Measurements from ENCODE around the gene RBM20.

Gene RBM20

DNA sequence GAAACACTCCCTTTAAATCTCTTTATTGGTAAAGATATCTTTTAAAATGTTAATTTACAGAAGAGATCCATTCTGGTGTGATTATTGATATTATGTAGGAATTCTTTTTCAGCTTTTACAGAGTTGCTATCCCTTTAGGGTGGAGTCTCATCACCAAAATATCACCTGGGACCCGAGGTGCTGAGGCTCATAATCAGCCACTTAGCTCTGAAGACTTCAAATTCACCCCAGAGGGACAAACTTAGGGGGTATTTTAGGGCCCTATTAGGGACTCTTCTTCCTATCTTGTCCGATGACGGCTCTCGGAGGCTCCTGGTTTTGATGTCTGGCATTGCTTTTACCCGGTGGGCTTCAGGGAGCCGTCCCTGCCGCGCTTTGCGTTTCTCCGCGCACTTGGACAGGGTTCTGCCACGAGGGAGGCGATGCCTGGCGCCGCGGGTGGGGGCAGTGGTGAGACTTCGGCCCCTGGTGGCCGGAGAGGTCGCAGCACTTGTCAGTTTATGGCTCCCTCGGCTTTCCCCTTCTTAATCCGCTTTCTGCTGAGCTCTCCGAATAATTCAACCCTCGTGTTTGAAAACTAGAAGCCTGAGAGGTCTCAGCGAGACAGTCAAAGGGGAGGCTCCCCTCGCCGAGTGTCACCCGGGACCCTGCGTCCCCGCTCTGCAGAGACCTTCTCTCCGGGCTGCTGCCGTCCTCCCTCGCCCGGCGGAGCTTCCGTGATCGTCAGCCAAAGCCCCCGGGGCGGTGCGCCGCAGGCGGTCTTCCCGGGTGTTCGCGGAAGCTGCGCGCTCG lies 27.8 kb downstream of the RBM20 start:
- Histone ChIP-seq H3K27me3 (no peaks in the 10 kb centered on the region), H3K4me2 (peak overlapping the region; percentile 76), H3K4me3 (peak overlapping the region; percentile 77), H3K9me3 (no peaks in the 10 kb centered on the region), H3K36me3 (no peaks in the 10 kb centered on the region), H3K9ac (peak overlapping the region; percentile 85), H4K20me1 (no peaks in the 10 kb centered on the region), H3K4me1 (peaks cover 10% of the 10 kb centered on the region), H3K27ac (peak overlapping the region; percentile 88)
- no peak for TF ChIP-seq Cebpa-rat (IDR thresholded peaks at IDR 0.05)

DNA sequence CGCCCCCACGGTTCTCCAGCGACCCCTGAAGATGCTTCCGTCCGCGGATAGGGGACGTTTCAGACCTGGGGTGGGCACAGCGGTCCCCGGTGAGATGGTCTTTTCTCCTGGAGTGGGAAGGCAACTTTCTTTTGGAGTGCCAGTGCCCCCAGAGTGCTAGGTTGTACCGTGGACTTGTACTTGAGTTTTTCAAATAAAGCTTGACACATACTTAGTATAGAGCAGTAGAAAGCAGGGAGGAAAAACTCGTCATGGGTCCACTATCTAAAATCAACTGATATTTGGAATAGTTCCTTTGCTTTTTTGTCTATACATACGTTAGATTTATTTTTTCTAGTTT lies 28.4 kb downstream of the RBM20 start:
- TF ChIP-seq Cebpa-rat (IDR thresholded peaks at IDR 0.05): no peak
- H3K9me3 ChIP-seq: no peaks in the 10 kb centered on the region
- peak overlapping the region; percentile 76 for H3K4me2 ChIP-seq
- peak overlapping the region; percentile 85 for H3K9ac ChIP-seq
- H3K27ac ChIP-seq: peak overlapping the region; percentile 88
- peaks cover 8% of the 10 kb centered on the region for H3K4me1 ChIP-seq
- H3K36me3 ChIP-seq: no peaks in the 10 kb centered on the region
- no peaks in the 10 kb centered on the region for H4K20me1 ChIP-seq
- H3K27me3 ChIP-seq: no peaks in the 10 kb centered on the region
- H3K4me3 ChIP-seq: peak overlapping the region; percentile 77

- H3K4me1 ChIP-seq: peaks cover 5% of the 10 kb centered on the region; the same call in 1 of the 2 replicates
- no peaks in the 10 kb centered on the region for H3K9me3 ChIP-seq
- H3K9ac ChIP-seq: no peak overlapping the region
- TF ChIP-seq Cebpa-rat (IDR thresholded peaks at IDR 0.05): no peak
- H3K4me3 ChIP-seq: no peak overlapping the region
- H3K4me2 ChIP-seq: no peak overlapping the region
- no peaks in the 10 kb centered on the region for H3K27me3 ChIP-seq
- no peak overlapping the region for H3K27ac ChIP-seq
- no peaks in the 10 kb centered on the region for H4K20me1 ChIP-seq
- no peaks in the 10 kb centered on the region for H3K36me3 ChIP-seq
Observed at GRCh38 chr10:110676016-110676415, 31.9 kb downstream of the RBM20 start.

DNA sequence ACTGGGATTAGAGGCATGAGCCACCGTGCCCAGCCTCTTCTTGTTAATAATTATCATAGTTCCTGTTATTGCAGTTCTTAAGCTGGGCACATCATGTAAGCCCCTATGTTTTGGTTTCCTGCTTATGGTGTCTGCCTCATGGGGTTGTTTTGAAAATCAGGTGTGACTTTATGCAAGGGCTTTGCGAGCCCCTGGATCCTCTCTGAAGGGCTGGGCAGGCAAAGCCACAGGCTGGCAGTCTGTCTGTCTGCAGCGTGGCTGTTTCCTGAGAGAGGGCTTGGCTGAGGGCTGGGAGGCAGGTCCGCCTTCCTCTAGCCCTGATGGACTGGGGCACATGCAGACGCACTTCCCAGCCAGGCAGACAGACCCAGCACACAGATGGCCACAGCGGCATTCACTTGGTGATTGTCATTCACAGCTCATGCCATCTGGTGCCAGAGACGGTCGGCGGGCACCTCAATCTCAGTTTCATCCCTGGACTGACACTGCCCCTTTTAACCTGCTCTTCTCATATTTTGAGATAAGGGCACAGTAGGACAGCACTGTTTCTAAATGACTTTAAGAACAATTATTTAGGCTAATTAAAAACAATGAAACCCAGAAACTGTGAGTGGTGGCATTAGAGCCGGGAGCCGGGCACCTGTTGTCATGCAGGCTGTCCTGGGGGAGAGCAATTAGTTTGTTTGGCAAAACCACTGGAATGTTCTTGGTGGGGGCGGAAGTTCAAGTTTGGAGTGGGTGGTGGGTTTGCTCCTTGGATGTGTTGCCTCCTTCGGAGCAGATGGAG lies 35.5 kb downstream of the RBM20 start:
- H3K9ac ChIP-seq: no peak overlapping the region
- no peak overlapping the region for H3K27ac ChIP-seq
- peaks cover 5% of the 10 kb centered on the region; the same call in 1 of the 2 replicates for H3K4me1 ChIP-seq
- H3K4me2 ChIP-seq: no peak overlapping the region
- H3K9me3 ChIP-seq: no peaks in the 10 kb centered on the region
- H3K36me3 ChIP-seq: no peaks in the 10 kb centered on the region
- no peaks in the 10 kb centered on the region for H3K27me3 ChIP-seq
- H3K4me3 ChIP-seq: no peak overlapping the region
- no peaks in the 10 kb centered on the region for H4K20me1 ChIP-seq
- TF ChIP-seq Cebpa-rat (IDR thresholded peaks at IDR 0.05): no peak

DNA sequence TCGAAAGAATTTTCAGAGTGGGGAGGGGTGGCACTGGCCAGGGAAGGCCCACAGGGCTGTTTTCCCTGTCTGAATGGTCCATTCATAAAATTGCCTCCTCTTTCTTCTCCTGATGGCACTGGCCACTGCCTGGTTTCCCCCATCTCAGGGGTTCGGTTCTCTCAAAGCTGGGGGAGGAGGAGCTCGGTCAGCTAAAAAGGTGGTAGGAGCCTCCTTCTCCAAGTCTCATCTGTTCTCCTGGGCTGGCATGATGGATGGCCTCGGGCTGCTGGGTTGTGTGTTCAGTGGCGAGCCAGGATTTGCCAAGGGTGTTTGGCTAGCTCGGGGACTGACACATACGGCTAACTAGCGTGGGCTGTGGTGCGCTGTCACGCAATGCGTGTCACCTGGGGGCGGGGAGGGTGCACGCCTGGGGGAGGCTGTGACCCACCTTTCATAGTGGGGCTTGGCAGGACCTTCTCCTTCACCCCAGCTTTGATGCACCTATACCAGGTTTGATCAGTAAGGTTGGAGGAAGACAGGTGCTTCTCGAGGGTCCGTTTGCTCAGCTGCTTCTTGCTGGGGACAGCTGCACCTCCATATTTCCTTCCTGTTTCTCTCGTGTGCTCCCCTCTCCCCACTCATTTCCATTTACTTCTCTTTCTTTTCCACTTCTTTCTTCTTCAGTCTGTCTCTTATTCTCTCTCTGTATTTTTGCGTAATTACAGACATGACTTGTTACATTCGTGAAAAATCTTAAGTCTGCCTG lies 36.3 kb downstream of the RBM20 start:
- Histone ChIP-seq H3K4me2 (no peak overlapping the region), H3K27me3 (no peaks in the 10 kb centered on the region), H3K4me1 (peaks cover 5% of the 10 kb centered on the region; the same call in 1 of the 2 replicates), H3K9ac (no peak overlapping the region), H4K20me1 (no peaks in the 10 kb centered on the region), H3K27ac (no peak overlapping the region), H3K36me3 (no peaks in the 10 kb centered on the region), H3K9me3 (no peaks in the 10 kb centered on the region), H3K4me3 (no peak overlapping the region)
- TF ChIP-seq Cebpa-rat (IDR thresholded peaks at IDR 0.05): no peak

- TF ChIP-seq Cebpa-rat (IDR thresholded peaks at IDR 0.05): no peak
- peaks cover 5% of the 10 kb centered on the region; the same call in 1 of the 2 replicates for H3K4me1 ChIP-seq
- H3K27me3 ChIP-seq: no peaks in the 10 kb centered on the region
- H4K20me1 ChIP-seq: no peaks in the 10 kb centered on the region
- H3K4me3 ChIP-seq: no peak overlapping the region
- H3K4me2 ChIP-seq: no peak overlapping the region
- H3K27ac ChIP-seq: no peak overlapping the region
- no peak overlapping the region for H3K9ac ChIP-seq
- H3K9me3 ChIP-seq: no peaks in the 10 kb centered on the region
- no peaks in the 10 kb centered on the region for H3K36me3 ChIP-seq
Observed at GRCh38 chr10:110681023-110681681, 37.0 kb downstream of the RBM20 start.

GRCh38 chr10:110682348-110682747 lies 38.2 kb downstream of the RBM20 start:
- Histone ChIP-seq H3K9ac (no peak overlapping the region), H3K27ac (no peak overlapping the region), H3K4me3 (no peak overlapping the region), H3K4me2 (no peak overlapping the region), H3K27me3 (no peaks in the 10 kb centered on the region), H3K4me1 (peaks cover 5% of the 10 kb centered on the region; the same call in 1 of the 2 replicates), H4K20me1 (no peaks in the 10 kb centered on the region), H3K9me3 (no peaks in the 10 kb centered on the region), H3K36me3 (no peaks in the 10 kb centered on the region)
- TF ChIP-seq Cebpa-rat (IDR thresholded peaks at IDR 0.05): no peak

DNA sequence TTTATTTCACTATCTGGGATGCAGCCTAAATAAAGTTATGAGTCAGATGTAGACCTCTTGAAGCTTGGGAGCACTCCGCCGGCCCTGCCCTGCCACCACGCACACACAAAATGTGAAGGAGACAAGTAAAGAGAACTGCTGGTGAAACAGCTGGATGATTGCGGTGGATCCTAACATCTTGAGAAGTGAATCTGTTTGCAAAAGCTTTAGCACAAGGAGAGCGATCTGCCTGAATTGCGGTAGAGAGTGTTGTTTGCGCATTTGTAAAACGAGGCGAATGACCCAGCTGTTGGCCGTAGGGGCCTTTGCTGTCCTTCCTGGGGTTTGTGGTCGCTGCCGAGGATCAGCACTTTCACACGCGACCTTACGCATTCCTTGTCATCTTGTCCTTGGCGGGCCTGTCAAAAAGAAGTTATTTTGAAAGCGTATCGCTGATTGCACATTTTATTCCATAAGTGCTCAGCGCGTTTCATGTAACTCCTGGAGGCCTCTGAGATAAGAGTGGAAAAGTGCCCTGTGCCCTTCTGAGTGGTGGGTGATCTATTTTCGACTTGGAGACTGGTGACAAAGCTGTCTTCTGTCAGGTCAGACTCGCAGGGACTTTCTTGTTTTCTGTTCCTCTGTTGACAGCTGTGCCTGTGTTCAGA lies 40.8 kb downstream of the RBM20 start:
- Histone ChIP-seq H3K9ac (no peak overlapping the region), H3K4me1 (peaks cover 5% of the 10 kb centered on the region; the same call in 1 of the 2 replicates), H4K20me1 (no peaks in the 10 kb centered on the region), H3K27ac (no peak overlapping the region), H3K4me2 (no peak overlapping the region), H3K9me3 (no peaks in the 10 kb centered on the region), H3K4me3 (no peak overlapping the region), H3K36me3 (no peaks in the 10 kb centered on the region), H3K27me3 (no peaks in the 10 kb centered on the region)
- TF ChIP-seq Cebpa-rat (IDR thresholded peaks at IDR 0.05): no peak

DNA sequence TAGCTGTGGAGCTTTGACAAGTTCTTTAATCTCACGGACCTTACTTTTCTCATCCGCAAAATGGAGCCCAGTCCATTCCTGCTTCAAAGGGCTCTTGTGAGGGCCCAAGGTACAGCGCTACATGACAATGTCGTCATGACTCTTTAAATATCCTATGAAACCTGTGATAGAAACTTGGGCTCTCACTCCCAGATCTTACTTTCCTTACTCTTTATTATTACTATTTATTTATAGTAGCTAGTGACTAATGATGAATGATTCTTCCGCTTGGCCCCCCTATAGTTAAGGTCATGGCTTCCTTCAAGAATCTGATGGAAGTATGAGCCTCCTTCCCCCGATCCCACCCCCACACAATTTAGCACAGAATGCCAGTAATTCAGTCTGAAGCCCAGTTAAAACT lies 41.9 kb downstream of the RBM20 start:
- H3K4me3 ChIP-seq: no peak overlapping the region
- no peak for TF ChIP-seq Cebpa-rat (IDR thresholded peaks at IDR 0.05)
- no peak overlapping the region for H3K4me2 ChIP-seq
- no peak overlapping the region for H3K27ac ChIP-seq
- H3K27me3 ChIP-seq: no peaks in the 10 kb centered on the region
- no peak overlapping the region for H3K9ac ChIP-seq
- no peaks in the 10 kb centered on the region for H3K36me3 ChIP-seq
- no peaks in the 10 kb centered on the region for H4K20me1 ChIP-seq
- no peaks in the 10 kb centered on the region for H3K9me3 ChIP-seq
- H3K4me1 ChIP-seq: no peaks in the 10 kb centered on the region
